ENCODE data around the gene HMX2.

HMX2 gene

GRCh38 chr10:123139521-123140163 lies 8.3 kb upstream of the HMX2 start:
- DNase-seq = no peak

GRCh38 chr10:123140164-123140982 lies 7.6 kb upstream of the HMX2 start:
- no peak for DNase-seq

GRCh38 chr10:123140983-123141390 lies 6.9 kb upstream of the HMX2 start:
- no peak for DNase-seq

- DNase-seq = no peak
These were observed 5.9 kb upstream of the HMX2 start for GRCh38 chr10:123141791-123142700.

GRCh38 chr10:123142701-123143161 lies 5.2 kb upstream of the HMX2 start:
- no peak for DNase-seq

GRCh38 chr10:123143162-123143824 lies 4.6 kb upstream of the HMX2 start:
- DNase-seq = no peak

- DNase-seq = no peak
These were observed 4.1 kb upstream of the HMX2 start for GRCh38 chr10:123143825-123144168.

GRCh38 chr10:123144697-123145541 lies 3.0 kb upstream of the HMX2 start:
- DNase-seq = no peak

GRCh38 chr10:123145542-123146012 lies 2.4 kb upstream of the HMX2 start:
- DNase-seq = no peak

GRCh38 chr10:123146013-123146893 lies 1.7 kb upstream of the HMX2 start:
- DNase-seq = no peak

- no peak for DNase-seq
These were observed 872 bp upstream of the HMX2 start for GRCh38 chr10:123146894-123147634.

- no peak for DNase-seq
These were observed 652 bp downstream of the HMX2 start for GRCh38 chr10:123148414-123149161.

GRCh38 chr10:123149162-123149567 lies 1.2 kb downstream of the HMX2 start:
- no peak for DNase-seq

- no peak for DNase-seq
These were observed 1.8 kb downstream of the HMX2 start for GRCh38 chr10:123149568-123150270.

GRCh38 chr10:123150271-123150985 lies 2.5 kb downstream of the HMX2 start:
- DNase-seq = no peak

GRCh38 chr10:123150986-123151736 lies 3.2 kb downstream of the HMX2 start:
- DNase-seq = no peak

GRCh38 chr10:123151737-123152135 lies 3.8 kb downstream of the HMX2 start:
- no peak for DNase-seq

Measured in CD4-positive, alpha-beta T cell treated with Interleukin-15 for 1 hour (primary cell).